ENCODE data around the gene SLC24A5. TPM values are rescaled to one million over a fixed set of nuclear protein-coding genes. Genes with fewer than 3 reads are reported as not detected.
A peak's percentile ranks its signal among the peaks of the same experiment; 100 is the strongest.

SLC24A5 gene
- total RNA-seq, 2 donors from 2014 or later: not detected

DNA sequence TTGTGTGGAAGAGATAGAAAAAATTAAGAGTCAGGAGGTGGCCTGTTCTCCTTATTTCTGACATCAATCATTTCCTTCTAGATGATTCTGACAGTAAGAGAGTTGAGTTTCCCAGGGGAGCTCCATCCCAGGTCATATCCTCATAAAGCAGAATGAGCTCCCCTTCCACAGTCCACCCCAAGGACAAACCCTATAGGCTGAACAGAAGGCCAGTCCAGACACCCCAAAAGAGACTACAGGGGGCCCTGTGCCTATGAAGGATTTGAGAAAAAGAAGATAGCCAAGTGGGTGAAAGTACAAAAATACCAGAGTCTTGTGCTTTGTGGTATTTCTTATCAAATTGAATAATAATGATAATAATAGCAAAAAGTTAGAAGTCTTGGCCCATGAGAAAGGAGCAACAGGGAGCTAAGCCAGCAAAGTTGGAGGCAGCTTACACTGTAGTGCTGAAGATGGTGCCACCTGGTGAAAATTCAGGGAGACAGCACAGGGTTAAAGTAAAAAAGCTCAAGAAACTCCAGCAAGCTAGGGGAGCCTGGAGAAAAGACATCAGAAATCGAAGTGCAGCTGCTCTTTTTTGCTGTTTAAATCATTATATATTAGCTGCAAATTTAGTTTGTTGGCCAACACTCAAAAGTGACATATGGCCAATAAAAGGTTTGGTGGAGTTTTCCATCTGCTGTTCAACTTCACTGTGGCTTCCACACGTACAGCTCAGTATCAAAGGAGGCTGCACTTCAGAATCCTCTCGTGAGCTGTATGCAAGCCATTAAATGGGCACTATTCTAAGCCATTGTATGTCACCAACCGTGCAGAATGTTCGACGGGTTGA, 35.8 kb upstream of the SLC24A5 start:
- Histone ChIP-seq H3K4me1 (ENCODE audit: control insufficient read depth in 1 of 2, low read depth in 2 of 2) (peaks cover 0 to 28% of the 10 kb centered on the region in 2 donors), H3K9me3 (no peaks in the 10 kb centered on the region), H3K27ac (no peak overlapping the region), H3K27me3 (replicated peaks; ENCODE audit: insufficient read depth) (no peaks in the 10 kb centered on the region), H3K36me3 (no peaks in the 10 kb centered on the region), H3K4me3 (no peak overlapping the region)
- DNase-seq (ENCODE audit: low spot score) (no peak), ATAC-seq (ENCODE audit: insufficient number of reproducible peaks, low FRiP score, low read depth) (no peak)
- TF ChIP-seq, protein P1, sequence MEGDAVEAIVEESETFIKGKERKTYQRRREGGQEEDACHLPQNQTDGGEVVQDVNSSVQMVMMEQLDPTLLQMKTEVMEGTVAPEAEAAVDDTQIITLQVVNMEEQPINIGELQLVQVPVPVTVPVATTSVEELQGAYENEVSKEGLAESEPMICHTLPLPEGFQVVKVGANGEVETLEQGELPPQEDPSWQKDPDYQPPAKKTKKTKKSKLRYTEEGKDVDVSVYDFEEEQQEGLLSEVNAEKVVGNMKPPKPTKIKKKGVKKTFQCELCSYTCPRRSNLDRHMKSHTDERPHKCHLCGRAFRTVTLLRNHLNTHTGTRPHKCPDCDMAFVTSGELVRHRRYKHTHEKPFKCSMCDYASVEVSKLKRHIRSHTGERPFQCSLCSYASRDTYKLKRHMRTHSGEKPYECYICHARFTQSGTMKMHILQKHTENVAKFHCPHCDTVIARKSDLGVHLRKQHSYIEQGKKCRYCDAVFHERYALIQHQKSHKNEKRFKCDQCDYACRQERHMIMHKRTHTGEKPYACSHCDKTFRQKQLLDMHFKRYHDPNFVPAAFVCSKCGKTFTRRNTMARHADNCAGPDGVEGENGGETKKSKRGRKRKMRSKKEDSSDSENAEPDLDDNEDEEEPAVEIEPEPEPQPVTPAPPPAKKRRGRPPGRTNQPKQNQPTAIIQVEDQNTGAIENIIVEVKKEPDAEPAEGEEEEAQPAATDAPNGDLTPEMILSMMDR (IDR thresholded peaks at IDR 0.05): no peak

DNA sequence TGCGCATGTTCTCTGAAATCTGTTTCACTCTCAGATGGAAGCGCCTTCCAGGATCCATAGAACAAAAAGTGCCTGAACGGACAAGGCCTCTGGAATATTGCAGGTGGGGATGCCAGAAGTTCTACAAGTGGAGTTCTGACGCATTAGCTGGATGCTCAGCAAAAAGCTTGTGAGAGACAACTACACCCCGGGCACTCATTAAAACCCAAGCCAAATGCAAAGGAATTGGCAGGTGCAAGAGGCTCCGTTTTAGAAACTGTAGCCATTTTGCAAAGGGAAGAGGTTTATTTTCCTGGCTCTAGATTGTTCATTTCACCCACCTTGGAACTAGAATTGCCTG, 35.2 kb upstream of the SLC24A5 start:
- no peaks in the 10 kb centered on the region for H3K9me3 ChIP-seq
- H3K27me3 ChIP-seq (replicated peaks; ENCODE audit: insufficient read depth): no peaks in the 10 kb centered on the region
- no peak for ATAC-seq (ENCODE audit: insufficient number of reproducible peaks, low FRiP score, low read depth)
- H3K4me3 ChIP-seq: no peak overlapping the region
- DNase-seq (ENCODE audit: low spot score): no peak
- TF ChIP-seq, protein P1 (IDR thresholded peaks at IDR 0.05): no peak
- H3K4me1 ChIP-seq (ENCODE audit: control insufficient read depth in 1 of 2, low read depth in 2 of 2): peaks cover 0 to 28% of the 10 kb centered on the region in 2 donors
- no peaks in the 10 kb centered on the region for H3K36me3 ChIP-seq
- H3K27ac ChIP-seq: no peak overlapping the region

DNA sequence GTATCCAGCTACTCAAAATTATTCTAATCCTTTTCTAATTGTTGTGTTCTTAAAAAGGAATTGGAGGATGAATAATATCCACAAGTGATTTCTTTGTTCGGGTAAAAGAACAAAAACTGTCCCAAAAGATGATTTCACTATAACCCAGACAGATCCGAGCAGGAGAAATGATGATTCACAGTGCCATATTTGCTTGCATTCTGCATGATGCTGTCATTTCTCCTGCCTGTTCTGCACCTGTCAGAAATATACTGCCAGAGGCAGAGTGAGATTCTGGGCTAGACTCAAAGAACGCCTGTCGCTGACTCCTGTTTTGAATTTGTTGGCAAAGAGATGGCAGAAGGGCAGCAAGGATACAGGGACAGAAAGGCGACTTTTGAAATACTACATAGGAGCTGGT, 34.7 kb upstream of the SLC24A5 start:
- Histone ChIP-seq H3K27ac (peak overlapping the region in 1 of 2 donors; percentile 30), H3K36me3 (no peaks in the 10 kb centered on the region), H3K27me3 (replicated peaks; ENCODE audit: insufficient read depth) (no peaks in the 10 kb centered on the region), H3K9me3 (no peaks in the 10 kb centered on the region), H3K4me3 (no peak overlapping the region), H3K4me1 (ENCODE audit: control insufficient read depth in 1 of 2, low read depth in 2 of 2) (peaks cover 0 to 28% of the 10 kb centered on the region in 2 donors)
- ATAC-seq (ENCODE audit: insufficient number of reproducible peaks, low FRiP score, low read depth): no peak
- TF ChIP-seq, protein P1 (IDR thresholded peaks at IDR 0.05): no peak
- DNase-seq (ENCODE audit: low spot score): no peak

GRCh38 chr15:48086576-48086975, 34.2 kb upstream of the SLC24A5 start:
- ATAC-seq (ENCODE audit: insufficient number of reproducible peaks, low FRiP score, low read depth): no peak
- TF ChIP-seq, protein P1 (IDR thresholded peaks at IDR 0.05): no peak
- H3K36me3 ChIP-seq: no peaks in the 10 kb centered on the region

DNA sequence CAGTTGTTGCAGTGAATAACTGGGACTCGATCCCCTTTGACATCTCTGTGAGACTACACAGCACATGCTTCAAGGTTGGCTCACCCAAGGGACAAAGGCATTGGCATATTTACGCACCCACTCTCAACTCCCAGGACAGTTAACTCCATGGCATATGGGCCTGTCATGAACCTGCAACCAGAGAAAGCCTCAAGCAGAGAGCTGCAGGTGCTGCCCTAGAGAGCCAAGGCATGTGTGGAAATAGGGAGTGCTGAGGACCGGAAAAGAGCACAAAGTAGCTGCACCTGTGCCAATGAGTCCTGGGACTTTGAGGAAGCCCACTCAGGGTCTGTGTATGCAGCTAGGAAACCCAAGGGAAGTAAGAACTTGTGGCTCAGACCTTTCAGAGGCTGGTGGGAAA, 32.9 kb upstream of the SLC24A5 start:
- ATAC-seq (ENCODE audit: insufficient number of reproducible peaks, low FRiP score, low read depth): no peak

More at GRCh38 chr15:48086576-48086975, 34.2 kb upstream of the SLC24A5 start:
- Histone ChIP-seq H3K9me3 (no peaks in the 10 kb centered on the region), H3K4me1 (ENCODE audit: control insufficient read depth in 1 of 2, low read depth in 2 of 2) (peaks cover 0 to 28% of the 10 kb centered on the region in 2 donors), H3K4me3 (no peak overlapping the region), H3K27me3 (replicated peaks; ENCODE audit: insufficient read depth) (no peaks in the 10 kb centered on the region), H3K27ac (peak overlapping the region in 1 of 2 donors; percentile 30)
- no peak for DNase-seq (ENCODE audit: low spot score)

More for the DNA sequence above, 32.9 kb upstream of the SLC24A5 start:
- no peaks in the 10 kb centered on the region for H3K9me3 ChIP-seq
- no peaks in the 10 kb centered on the region for H3K36me3 ChIP-seq
- H3K4me1 ChIP-seq (ENCODE audit: control insufficient read depth in 1 of 2, low read depth in 2 of 2): peaks cover 0 to 28% of the 10 kb centered on the region in 2 donors
- H3K27ac ChIP-seq: no peak overlapping the region
- DNase-seq (ENCODE audit: low spot score): no peak
- no peak overlapping the region for H3K4me3 ChIP-seq
- H3K27me3 ChIP-seq (replicated peaks; ENCODE audit: insufficient read depth): no peaks in the 10 kb centered on the region
- TF ChIP-seq, protein P1 (IDR thresholded peaks at IDR 0.05): no peak

Data from thoracic aorta (tissue), 2 donors.